SKM-1 treated with dmso at 0.1 percent for 144 hours (cell line): ENCODE results near the gene MXRA8.

Experiments used
- DNase-seq: peaks from one replicate; lab custom pipeline; 2025; ENCODE audit not compliant: unreplicated experiment; lab: John Stamatoyannopoulos, UW

Gene MXRA8

GRCh38 chr1:1336931-1337792 is 21.2 kb downstream of the MXRA8 start:
- no peak for DNase-seq

- DNase-seq, result no peak
These were observed 21.9 kb downstream of the MXRA8 start for GRCh38 chr1:1336446-1336845.

- no peak for DNase-seq
These were observed 22.5 kb downstream of the MXRA8 start for GRCh38 chr1:1335792-1336248.

- no peak for DNase-seq
These were observed 23.1 kb downstream of the MXRA8 start for GRCh38 chr1:1335283-1335682.

GRCh38 chr1:1334835-1335234 is 23.5 kb downstream of the MXRA8 start:
- no peak for DNase-seq

GRCh38 chr1:1333551-1334241 is 24.7 kb downstream of the MXRA8 start:
- no peak for DNase-seq

GRCh38 chr1:1332774-1333480 is 25.4 kb downstream of the MXRA8 start:
- no peak for DNase-seq

- no peak for DNase-seq
These were observed 26.2 kb downstream of the MXRA8 start for GRCh38 chr1:1332031-1332755.

- DNase-seq, result no peak
These were observed 27.0 kb downstream of the MXRA8 start, which contains the start of gene TAS1R3 for GRCh38 chr1:1331068-1331965. Gene TAS1R3 (plus strand): TSS chr1:1331280. CDS start chr1:1331346, 66 bp downstream.

GRCh38 chr1:1330366-1331067 is 27.8 kb downstream of the MXRA8 start:
- no peak for DNase-seq

- no peak for DNase-seq
These were observed 28.8 kb downstream of the MXRA8 start for GRCh38 chr1:1329304-1330210.

- no peak for DNase-seq
These were observed 30.1 kb downstream of the MXRA8 start for GRCh38 chr1:1328254-1328653.

- DNase-seq, result no peak
These were observed 31.1 kb downstream of the MXRA8 start for GRCh38 chr1:1327291-1327690.

GRCh38 chr1:1326075-1326605 is 32.2 kb downstream of the MXRA8 start:
- DNase-seq, result no peak

GRCh38 chr1:1325288-1326074 is 32.9 kb downstream of the MXRA8 start:
- DNase-seq, result no peak

GRCh38 chr1:1324524-1325287 is 33.6 kb downstream of the MXRA8 start, which contains the start of the genes CPTP and INTS11:
Gene CPTP (plus strand): TSS chr1:1324802. CDS start chr1:1326911, 2,109 bp downstream.
Gene INTS11 (minus strand): TSS chr1:1324660. CDS start chr1:1324608, 52 bp downstream.
- peak; percentile 86 for DNase-seq
